NCI-H1092 (cell line): ENCODE results near the gene SCRT2.
"Not testable (repeated sequence)": the region's sequence is repeated elsewhere in the genome, so short reads cannot be mapped to it uniquely, and the experiment has no call there.

Experiments
- DNase-seq: peaks from one replicate; lab custom pipeline; 2025; lab: John Stamatoyannopoulos, UW

Gene SCRT2

GRCh38 chr20:701401-702129, 26.0 kb upstream of the SCRT2 start:
- DNase-seq: no peak

DNA sequence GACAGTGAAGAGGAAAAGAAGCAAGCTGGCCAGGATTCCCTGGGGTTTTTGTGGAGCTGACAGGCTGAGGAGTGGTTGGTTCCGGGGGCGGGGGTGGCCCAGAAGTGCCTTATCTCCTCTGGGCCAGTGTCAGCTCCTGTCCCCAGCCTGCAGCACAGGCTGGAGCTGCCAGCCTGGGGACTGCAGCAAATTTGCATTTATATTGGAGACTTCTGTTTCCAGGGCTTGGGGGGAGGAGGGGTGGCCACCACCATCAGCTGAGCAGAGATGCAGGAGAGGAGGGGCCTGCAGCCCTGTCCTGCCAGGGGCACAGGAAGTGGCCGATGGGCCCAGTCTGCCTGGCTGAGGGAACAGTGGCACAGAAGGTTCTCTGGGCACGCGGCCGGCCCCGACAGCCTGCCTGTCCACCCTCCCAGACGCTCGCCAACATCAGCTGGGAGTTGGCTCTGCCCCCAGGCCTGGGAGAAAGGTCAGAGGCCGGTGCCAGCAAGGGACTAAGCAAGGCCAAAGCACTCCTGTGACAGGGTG, 24.3 kb upstream of the SCRT2 start:
- no peak for DNase-seq

DNA sequence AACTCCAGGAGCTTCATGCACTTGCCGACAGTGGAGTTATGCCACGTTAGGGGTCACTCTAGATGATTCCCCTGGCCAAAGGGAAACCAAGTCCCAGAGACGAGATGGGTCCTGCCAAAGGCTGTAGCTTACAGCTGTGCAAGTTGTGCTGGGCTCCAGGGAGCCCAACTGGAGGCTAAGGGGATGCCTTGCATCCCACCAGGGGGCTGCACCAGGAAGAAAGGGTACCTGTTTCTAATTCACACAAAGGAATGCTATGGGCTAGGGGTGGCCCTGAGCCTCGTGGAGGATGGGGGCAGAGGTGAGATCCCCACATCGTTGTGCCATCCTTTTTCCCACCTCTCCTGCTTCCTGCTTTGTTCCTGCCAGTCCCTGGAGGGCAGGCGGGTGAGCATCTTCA, 23.7 kb upstream of the SCRT2 start:
- DNase-seq: no peak

GRCh38 chr20:698276-698675, 22.7 kb upstream of the SCRT2 start:
- no peak for DNase-seq

- no peak for DNase-seq
Measured at GRCh38 chr20:697826-698225, 22.2 kb upstream of the SCRT2 start.

GRCh38 chr20:695165-695866, 19.7 kb upstream of the SCRT2 start:
- DNase-seq: no peak

GRCh38 chr20:694496-694895, 18.9 kb upstream of the SCRT2 start:
- no peak for DNase-seq

GRCh38 chr20:693786-694185, 18.2 kb upstream of the SCRT2 start:
- not testable (repeated sequence) for DNase-seq

DNA sequence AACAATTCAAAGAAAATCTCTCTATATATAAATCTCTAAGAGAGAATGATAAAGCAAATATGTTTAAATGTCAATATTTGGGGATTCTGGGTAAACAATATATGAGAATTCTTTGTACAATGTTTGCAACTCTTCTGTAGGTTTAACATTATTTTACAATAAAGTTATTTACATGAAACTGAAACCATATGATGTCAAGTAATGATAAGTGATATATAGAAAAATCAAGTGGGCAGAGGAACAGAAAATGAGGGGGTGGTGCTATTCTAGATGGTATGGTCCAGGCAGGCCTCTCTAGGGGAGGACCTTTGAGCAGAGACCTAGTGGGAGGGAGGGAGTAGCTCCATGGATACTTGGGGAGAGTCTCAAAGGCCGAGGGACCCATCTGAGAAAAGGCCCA, 16.4 kb upstream of the SCRT2 start:
- no peak for DNase-seq

GRCh38 chr20:689947-690346, 14.3 kb upstream of the SCRT2 start:
- DNase-seq: no peak

GRCh38 chr20:689348-689747, 13.7 kb upstream of the SCRT2 start:
- no peak for DNase-seq

GRCh38 chr20:688809-689212, 13.2 kb upstream of the SCRT2 start:
- no peak for DNase-seq

- no peak for DNase-seq
Measured at GRCh38 chr20:687468-688203, 12.0 kb upstream of the SCRT2 start.

GRCh38 chr20:684676-685319, 9.2 kb upstream of the SCRT2 start:
- DNase-seq: no peak

- DNase-seq: no peak
Measured at GRCh38 chr20:682123-682522, 6.5 kb upstream of the SCRT2 start.

DNA sequence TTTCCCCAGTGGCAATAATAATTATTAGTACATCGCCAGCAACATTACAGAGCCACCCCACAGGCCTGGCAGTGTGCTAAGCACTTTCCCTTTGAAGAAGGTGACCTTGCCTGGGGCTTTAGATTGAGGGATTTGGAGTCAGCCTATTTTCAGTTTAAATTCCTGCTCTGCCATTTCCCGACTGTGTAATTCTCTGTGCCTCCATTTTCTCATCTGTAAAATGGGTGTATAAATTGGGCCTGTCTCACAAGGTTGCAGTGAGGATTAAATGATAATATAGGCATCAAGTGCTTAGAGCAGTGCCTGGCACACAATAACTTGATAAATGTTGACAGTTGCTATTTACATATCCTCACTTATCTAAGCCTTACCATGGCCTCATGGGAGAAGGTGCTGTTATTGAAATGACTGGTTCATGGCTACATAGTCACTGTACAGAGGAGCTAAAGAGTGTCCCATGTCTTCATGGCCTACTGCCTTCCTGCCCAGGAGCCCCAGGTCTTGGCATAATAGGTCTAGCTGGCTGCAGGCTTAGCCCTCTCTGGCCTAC, 5.1 kb upstream of the SCRT2 start:
- no peak for DNase-seq

DNA sequence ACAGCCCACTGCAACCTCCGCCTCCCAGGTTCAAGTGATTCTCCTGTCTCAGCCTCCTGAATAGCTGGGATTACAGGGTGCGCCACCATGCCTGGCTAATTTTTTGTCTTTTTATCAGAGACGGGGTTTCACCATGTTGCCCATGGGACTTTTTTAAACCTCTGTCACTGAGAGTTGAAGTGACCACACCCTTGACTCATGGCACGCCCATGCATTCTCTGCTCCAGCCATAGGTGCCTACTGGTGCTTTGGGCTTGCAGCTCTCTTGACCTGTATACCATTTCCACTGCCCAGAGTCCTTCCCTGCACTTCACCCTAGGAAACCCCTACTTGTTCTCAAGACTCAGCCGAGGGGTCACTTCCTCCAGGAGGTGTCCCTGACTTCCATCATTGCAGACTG, 2.4 kb upstream of the SCRT2 start:
- DNase-seq: no peak

DNA sequence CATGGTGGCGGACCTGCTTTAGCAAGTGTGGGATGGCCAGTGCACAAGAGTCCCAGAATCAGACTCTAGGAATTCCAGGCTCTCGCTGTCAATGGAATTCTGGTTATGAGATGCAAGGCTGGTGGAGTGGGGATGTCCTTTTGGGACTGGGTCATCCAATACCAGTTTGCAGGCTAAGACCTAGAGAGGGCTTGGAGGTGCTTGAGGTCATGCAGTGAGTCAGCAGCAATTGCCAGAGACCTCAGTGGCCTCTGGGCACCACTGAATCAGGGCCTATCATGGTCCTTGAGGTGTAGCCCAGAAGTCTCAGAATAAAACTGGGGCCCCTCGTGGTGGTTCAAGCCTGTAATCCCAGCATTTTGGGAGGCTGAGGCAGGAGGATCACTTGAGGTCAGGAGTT, 1.4 kb upstream of the SCRT2 start:
- DNase-seq: no peak

DNA sequence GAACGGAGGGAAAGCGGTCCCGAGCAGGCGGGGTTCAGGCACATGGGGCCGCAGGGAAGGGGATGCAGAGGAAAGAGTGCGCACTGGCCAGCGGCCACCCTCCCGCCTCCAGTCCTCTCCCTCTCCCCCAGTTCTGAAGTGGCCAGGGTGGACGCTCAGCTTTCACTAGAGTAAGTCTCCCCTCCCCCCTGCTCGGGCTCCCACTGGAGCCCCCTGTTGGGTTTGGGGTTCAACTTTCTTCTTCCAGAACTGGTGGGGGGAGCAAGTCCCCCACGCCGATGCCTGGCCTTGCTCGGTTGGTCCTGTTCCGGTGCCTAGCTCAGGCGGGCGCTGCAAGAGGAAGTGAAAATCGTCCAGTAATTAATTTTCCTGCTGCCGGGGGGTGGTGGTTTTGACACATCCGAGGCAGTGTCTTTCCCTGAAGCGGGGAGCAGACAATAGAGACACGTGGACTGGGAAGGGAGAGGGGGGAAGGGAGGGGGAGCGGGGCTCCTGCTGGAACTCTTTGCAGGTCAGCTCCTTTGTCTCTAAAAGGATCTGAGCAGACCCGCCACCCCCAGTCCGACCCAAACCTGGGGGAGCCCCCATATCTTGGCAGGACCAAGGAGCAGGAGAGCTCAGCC, 824 bp upstream of the SCRT2 start:
- DNase-seq: no peak

- no peak for DNase-seq
Measured at GRCh38 chr20:675033-675452, 559 bp downstream of the SCRT2 start.

GRCh38 chr20:673603-674001, 2.0 kb downstream of the SCRT2 start:
- DNase-seq: no peak
